Measurements from ENCODE around the gene NMRK1. TPM values are rescaled to one million over a fixed set of nuclear protein-coding genes. Genes with fewer than 3 reads are reported as not detected.

The NMRK1 gene
- total RNA-seq, 1 experiment from 2014 or later = 7.8 TPM

DNA sequence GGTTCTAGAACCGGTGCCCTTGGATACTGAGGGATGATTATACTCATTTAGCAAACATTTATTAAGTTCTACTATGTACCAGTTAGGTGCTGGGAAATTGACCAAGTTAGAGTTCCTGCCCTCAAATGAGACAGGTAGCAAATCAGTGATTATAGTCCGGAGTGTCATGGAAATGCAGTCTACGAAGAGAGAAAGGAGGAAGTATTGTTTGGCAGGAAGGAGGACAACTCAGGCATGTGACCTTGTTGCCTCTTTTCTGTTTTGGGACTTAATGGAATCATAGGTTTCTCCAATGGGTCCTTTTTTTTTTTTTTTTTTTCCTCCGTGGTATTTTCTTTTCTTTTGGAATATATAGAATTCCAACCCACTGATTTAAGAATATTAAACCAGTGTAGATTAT, 28.4 kb upstream of the NMRK1 start:
- DNase-seq (ENCODE audit: low read depth, low spot score) (no peak), ATAC-seq (no peak)
- no peak overlapping the region for H3K27ac ChIP-seq (ENCODE audit: low read depth, low read length)
- intact Hi-C loops (cut with micrococcal nuclease) = no loop called here
- BruUV-seq (replicated peaks) = no TSS peak
- H3K9ac ChIP-seq (ENCODE audit: low read length) = no peak overlapping the region
- no peak overlapping the region for H3K4me3 ChIP-seq (replicated peaks in 1 of 2; ENCODE audit: low read depth in 1 of 2, low read length in 2 of 2)
- no peak overlapping the region for H3K4me2 ChIP-seq (ENCODE audit: low read length)
- no peaks in the 10 kb centered on the region for H3K9me3 ChIP-seq (ENCODE audit: control insufficient read depth in 1 of 2, insufficient read depth in 1 of 2, low read depth in 1 of 2, low read length in 2 of 2)
- RAD21 ChIA-PET (ENCODE audit: low non-redundant PET in 1 of 2, low total read pairs in 2 of 2, uncharacterized antibody in 2 of 2, unreplicated experiment in 2 of 2) = no interaction called here
- H2AFZ ChIP-seq (ENCODE audit: low read depth, low read length, poor library complexity, severe bottlenecking) = no peak overlapping the region
- H3K9me2 ChIP-seq (ENCODE audit: insufficient read depth) = no peaks in the 10 kb centered on the region; the same call in 1 of the 2 replicates
- H3K36me3 ChIP-seq (ENCODE audit: control insufficient read depth in 1 of 2, insufficient read depth in 2 of 2, low read length in 2 of 2) = no peaks in the 10 kb centered on the region
- H3K79me2 ChIP-seq (ENCODE audit: insufficient read depth, low read length) = no peaks in the 10 kb centered on the region
- H3K27me3 ChIP-seq (ENCODE audit: insufficient read depth, low read length) = no peaks in the 10 kb centered on the region
- POLR2A ChIA-PET = no interaction called here
- H4K20me1 ChIP-seq (ENCODE audit: insufficient read depth) = no peaks in the 10 kb centered on the region
- CTCF ChIA-PET = no interaction called here
- no peak for TF ChIP-seq CEBPB (IDR thresholded peaks at IDR 0.05; ENCODE audit: low read depth)
- peaks cover 0 to 3% of the 10 kb centered on the region in 2 experiments; a peak in 2 of 4 replicates for H3K4me1 ChIP-seq (ENCODE audit: control insufficient read depth in 1 of 2, insufficient read depth in 2 of 2, low read length in 2 of 2)

DNA sequence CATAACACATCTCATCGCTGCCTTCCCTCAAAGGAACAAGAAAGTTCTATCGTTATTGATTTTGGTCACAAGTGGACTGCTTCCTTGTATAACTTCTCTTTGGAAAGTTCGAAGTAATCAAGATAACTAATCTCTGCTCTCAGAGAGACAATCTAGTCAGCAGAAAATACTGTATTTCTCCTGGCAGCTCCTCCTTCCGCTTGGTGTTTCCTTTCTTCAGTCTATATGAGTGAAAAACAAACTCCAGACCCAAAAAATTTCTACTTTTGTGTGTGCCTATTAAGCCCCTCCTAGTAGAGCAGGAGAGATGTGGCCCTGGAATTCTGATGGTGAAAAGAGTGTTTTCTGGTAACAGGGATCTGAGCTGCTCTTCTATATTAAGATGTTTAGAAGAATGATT, 24.8 kb upstream of the NMRK1 start:
- H3K79me2 ChIP-seq (ENCODE audit: insufficient read depth, low read length) = no peaks in the 10 kb centered on the region
- POLR2A ChIA-PET = no interaction called here

More for the DNA sequence above, 24.8 kb upstream of the NMRK1 start:
- no peaks in the 10 kb centered on the region for H4K20me1 ChIP-seq (ENCODE audit: insufficient read depth)
- peaks cover 3 to 11% of the 10 kb centered on the region in 2 experiments; a peak in 2 of 4 replicates for H3K4me1 ChIP-seq (ENCODE audit: control insufficient read depth in 1 of 2, insufficient read depth in 2 of 2, low read length in 2 of 2)
- no peak overlapping the region for H2AFZ ChIP-seq (ENCODE audit: low read depth, low read length, poor library complexity, severe bottlenecking)
- no peak overlapping the region for H3K9ac ChIP-seq (ENCODE audit: low read length)
- ChIA-PET RAD21 (ENCODE audit: low non-redundant PET in 1 of 2, low total read pairs in 2 of 2, uncharacterized antibody in 2 of 2, unreplicated experiment in 2 of 2) (no interaction called here), CTCF (no interaction called here)
- BruUV-seq (replicated peaks) = no TSS peak
- intact Hi-C loops (cut with micrococcal nuclease) = no loop called here
- DNase-seq (ENCODE audit: low read depth, low spot score) (no peak), ATAC-seq (no peak)
- H3K27me3 ChIP-seq (ENCODE audit: insufficient read depth, low read length) = no peaks in the 10 kb centered on the region
- H3K36me3 ChIP-seq (ENCODE audit: control insufficient read depth in 1 of 2, insufficient read depth in 2 of 2, low read length in 2 of 2) = no peaks in the 10 kb centered on the region
- TF ChIP-seq POLR2AphosphoS5 (IDR thresholded peaks at IDR 0.05; ENCODE audit: low read depth, low read length) (no peak), ZBTB33 (IDR thresholded peaks at IDR 0.05; ENCODE audit: extremely low read depth, insufficient replicate concordance, low read length) (no peak), FOSL1 (IDR thresholded peaks at IDR 0.05; ENCODE audit: low read depth) (no peak), RAD21 (IDR thresholded peaks at IDR 0.05; ENCODE audit: low read depth) (no peak), TCF7L2 (IDR thresholded peaks at IDR 0.05; ENCODE audit: borderline replicate concordance, extremely low read depth, insufficient read depth, insufficient read length) (no peak)
- no peak overlapping the region for H3K4me2 ChIP-seq (ENCODE audit: low read length)
- H3K9me2 ChIP-seq (ENCODE audit: insufficient read depth) = no peaks in the 10 kb centered on the region
- H3K4me3 ChIP-seq (replicated peaks in 1 of 2; ENCODE audit: low read depth in 1 of 2, low read length in 2 of 2) = no peak overlapping the region
- H3K9me3 ChIP-seq (ENCODE audit: control insufficient read depth in 1 of 2, insufficient read depth in 1 of 2, low read depth in 1 of 2, low read length in 2 of 2) = no peaks in the 10 kb centered on the region
- no peak overlapping the region for H3K27ac ChIP-seq (ENCODE audit: low read depth, low read length)

Data from HCT116 (cell line).